A549 (cell line): ENCODE data around the gene HDAC5.

Source experiments
- BCL3 ChIP-seq: fragments of >200 bp; sonication (Bioruptor Twin); formaldehyde crosslinking; IDR thresholded peaks from 3 replicates; pipeline ENCODE4 v1.6.1; 2016
- CHD2 ChIP-seq: fragments of 150-350 bp; IDR thresholded peaks from 2 replicates; pipeline ENCODE4 v1.6.1; 2014; ENCODE audit warnings: low read length; ENCODE audit not compliant: partially characterized antibody
- CHD4 ChIP-seq: fragments of 200-600 bp; sonication (generic); IDR thresholded peaks from 2 replicates; pipeline ENCODE4 v1.6.1; 2016; ENCODE audit warnings: antibody characterized with exemption, mild to moderate bottlenecking, borderline replicate concordance
- CTCF ChIP-seq: fragments of >200 bp; sonication (Bioruptor Twin); formaldehyde crosslinking; IDR thresholded peaks from 3 replicates; pipeline ENCODE4 v1.5.1; 2016
- HOXB13 ChIP-seq: fragments of 250-450 bp; sonication (Bioruptor Pico); IDR thresholded peaks from 2 replicates; pipeline ENCODE4 v1.5.0; 2020; ENCODE audit warnings: low read depth, mild to moderate bottlenecking, moderate library complexity
- JUN ChIP-seq, 2 experiments: fragments of >200 bp; sonication (Bioruptor Twin); formaldehyde crosslinking; IDR thresholded peaks; 2 replicates in 1 of 2; 3 replicates in 1 of 2; pipeline ENCODE4 v1.6.1; 2016 to 2017
- JUNB ChIP-seq: fragments of >200 bp; sonication (Bioruptor Twin); formaldehyde crosslinking; IDR thresholded peaks from 2 replicates; pipeline ENCODE4 v1.6.1; 2016
- KDM1A ChIP-seq: fragments of 200-600 bp; sonication (generic); IDR thresholded peaks from 2 replicates; pipeline ENCODE4 v1.6.1; 2016; ENCODE audit warnings: low read depth, mild to moderate bottlenecking
- MYC ChIP-seq: IDR thresholded peaks from 2 replicates; pipeline ENCODE4 v1.6.1; 2012; ENCODE audit warnings: mild to moderate bottlenecking, inconsistent platforms, low read length, improper control_type of control experiment, borderline replicate concordance
- POLR2A ChIP-seq: IDR thresholded peaks from 2 replicates; pipeline ENCODE4 v1.6.1; 2012; ENCODE audit warnings: mild to moderate bottlenecking, low read length
- RAD21 ChIP-seq, 2 experiments: fragments of >200 bp in 1 of 2; sonication (Bioruptor Twin) in 1 of 2; formaldehyde crosslinking in 1 of 2; IDR thresholded peaks in 1 of 2; conservative IDR thresholded peaks in 1 of 2; 2 replicates in 1 of 2; 3 replicates in 1 of 2; pipeline ENCODE4 v1.6.1; 2012 to 2018; ENCODE audit warnings: inconsistent platforms in 1 of 2
- RCOR1 ChIP-seq: fragments of 150-350 bp; IDR thresholded peaks from 2 replicates; pipeline ENCODE4 v1.6.1; 2014; ENCODE audit warnings: antibody characterized with exemption, low read length, low read depth
- TF ChIP-seq, protein P1 (sequence below): fragments of 150-350 bp; IDR thresholded peaks from 2 replicates; pipeline ENCODE4 v1.6.1; 2014; ENCODE audit warnings: low read depth, mild to moderate bottlenecking, low read length
- TF ChIP-seq, protein P2 (sequence below): fragments of 200-600 bp; sonication (generic); IDR thresholded peaks from 2 replicates; pipeline ENCODE4 v1.6.1; 2016; ENCODE audit warnings: antibody characterized with exemption, mild to moderate bottlenecking, moderate library complexity

- TF ChIP-seq JUNB (no peak), CTCF (no peak), MYC (no peak), POLR2A (no peak), RAD21 (conservative IDR thresholded peaks at IDR 0.05 in 1 of 2, IDR thresholded peaks at IDR 0.05 in 1 of 2) (no peak), KDM1A (no peak), RCOR1 (no peak), BCL3 (no peak), CHD2 (no peak), JUN (IDR thresholded peaks at IDR 0.05) (no peak), CHD4 (no peak), HOXB13 (CRISPR knock-in tag) (no peak)
- TF ChIP-seq, protein P1, sequence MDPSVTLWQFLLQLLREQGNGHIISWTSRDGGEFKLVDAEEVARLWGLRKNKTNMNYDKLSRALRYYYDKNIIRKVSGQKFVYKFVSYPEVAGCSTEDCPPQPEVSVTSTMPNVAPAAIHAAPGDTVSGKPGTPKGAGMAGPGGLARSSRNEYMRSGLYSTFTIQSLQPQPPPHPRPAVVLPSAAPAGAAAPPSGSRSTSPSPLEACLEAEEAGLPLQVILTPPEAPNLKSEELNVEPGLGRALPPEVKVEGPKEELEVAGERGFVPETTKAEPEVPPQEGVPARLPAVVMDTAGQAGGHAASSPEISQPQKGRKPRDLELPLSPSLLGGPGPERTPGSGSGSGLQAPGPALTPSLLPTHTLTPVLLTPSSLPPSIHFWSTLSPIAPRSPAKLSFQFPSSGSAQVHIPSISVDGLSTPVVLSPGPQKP: no peak
- TF ChIP-seq, protein P2, sequence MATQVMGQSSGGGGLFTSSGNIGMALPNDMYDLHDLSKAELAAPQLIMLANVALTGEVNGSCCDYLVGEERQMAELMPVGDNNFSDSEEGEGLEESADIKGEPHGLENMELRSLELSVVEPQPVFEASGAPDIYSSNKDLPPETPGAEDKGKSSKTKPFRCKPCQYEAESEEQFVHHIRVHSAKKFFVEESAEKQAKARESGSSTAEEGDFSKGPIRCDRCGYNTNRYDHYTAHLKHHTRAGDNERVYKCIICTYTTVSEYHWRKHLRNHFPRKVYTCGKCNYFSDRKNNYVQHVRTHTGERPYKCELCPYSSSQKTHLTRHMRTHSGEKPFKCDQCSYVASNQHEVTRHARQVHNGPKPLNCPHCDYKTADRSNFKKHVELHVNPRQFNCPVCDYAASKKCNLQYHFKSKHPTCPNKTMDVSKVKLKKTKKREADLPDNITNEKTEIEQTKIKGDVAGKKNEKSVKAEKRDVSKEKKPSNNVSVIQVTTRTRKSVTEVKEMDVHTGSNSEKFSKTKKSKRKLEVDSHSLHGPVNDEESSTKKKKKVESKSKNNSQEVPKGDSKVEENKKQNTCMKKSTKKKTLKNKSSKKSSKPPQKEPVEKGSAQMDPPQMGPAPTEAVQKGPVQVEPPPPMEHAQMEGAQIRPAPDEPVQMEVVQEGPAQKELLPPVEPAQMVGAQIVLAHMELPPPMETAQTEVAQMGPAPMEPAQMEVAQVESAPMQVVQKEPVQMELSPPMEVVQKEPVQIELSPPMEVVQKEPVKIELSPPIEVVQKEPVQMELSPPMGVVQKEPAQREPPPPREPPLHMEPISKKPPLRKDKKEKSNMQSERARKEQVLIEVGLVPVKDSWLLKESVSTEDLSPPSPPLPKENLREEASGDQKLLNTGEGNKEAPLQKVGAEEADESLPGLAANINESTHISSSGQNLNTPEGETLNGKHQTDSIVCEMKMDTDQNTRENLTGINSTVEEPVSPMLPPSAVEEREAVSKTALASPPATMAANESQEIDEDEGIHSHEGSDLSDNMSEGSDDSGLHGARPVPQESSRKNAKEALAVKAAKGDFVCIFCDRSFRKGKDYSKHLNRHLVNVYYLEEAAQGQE: no peak
Observed at GRCh38 chr17:44113868-44114840, 9.3 kb downstream of the HDAC5 start.
